ENCODE measurements around the gene SAMD3. TPM values are rescaled to one million over a fixed set of nuclear protein-coding genes. Genes with fewer than 3 reads are reported as not detected.

The SAMD3 gene
- total RNA-seq, 1 experiment from 2014 or later: not detected

DNA sequence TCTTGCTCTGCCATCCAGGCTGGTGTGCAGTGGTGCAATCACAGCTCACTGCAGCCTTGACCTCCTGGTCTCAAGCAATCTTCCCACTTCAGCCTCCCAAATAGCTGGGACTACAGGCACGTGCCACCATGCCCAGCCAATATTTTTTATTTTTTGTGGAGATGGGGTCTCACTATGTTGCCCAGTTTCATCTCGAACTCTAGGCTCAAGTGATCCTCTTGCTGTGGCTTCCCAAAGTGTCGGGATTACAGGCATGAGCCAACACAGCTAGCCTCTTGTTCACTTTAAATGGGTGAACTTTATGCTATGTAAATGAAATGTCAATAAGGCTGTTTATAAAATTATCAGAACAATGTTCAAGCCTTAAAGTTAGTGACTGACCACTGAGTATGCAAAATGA lies 37.1 kb downstream of the SAMD3 start:
- H3K27ac ChIP-seq (ENCODE audit: low read length): no peak overlapping the region
- POLR2A ChIA-PET: no interaction called here
- in situ Hi-C loops (cut with HindIII; ENCODE audit: low pct_unique_long_range_greater_than_20kb, low sequenced_read_pairs): no loop called here
- H3K9me3 ChIP-seq (ENCODE audit: control insufficient read depth, insufficient read depth, low read depth, low read length): no peaks in the 10 kb centered on the region; the same call in 1 of the 2 replicates
- TF ChIP-seq TCF7L2 (IDR thresholded peaks at IDR 0.05; ENCODE audit: low read depth, low read length) (no peak), POLR2AphosphoS5 (IDR thresholded peaks at IDR 0.05; ENCODE audit: low read depth, low read length) (no peak)
- TF ChIP-seq, protein P1, sequence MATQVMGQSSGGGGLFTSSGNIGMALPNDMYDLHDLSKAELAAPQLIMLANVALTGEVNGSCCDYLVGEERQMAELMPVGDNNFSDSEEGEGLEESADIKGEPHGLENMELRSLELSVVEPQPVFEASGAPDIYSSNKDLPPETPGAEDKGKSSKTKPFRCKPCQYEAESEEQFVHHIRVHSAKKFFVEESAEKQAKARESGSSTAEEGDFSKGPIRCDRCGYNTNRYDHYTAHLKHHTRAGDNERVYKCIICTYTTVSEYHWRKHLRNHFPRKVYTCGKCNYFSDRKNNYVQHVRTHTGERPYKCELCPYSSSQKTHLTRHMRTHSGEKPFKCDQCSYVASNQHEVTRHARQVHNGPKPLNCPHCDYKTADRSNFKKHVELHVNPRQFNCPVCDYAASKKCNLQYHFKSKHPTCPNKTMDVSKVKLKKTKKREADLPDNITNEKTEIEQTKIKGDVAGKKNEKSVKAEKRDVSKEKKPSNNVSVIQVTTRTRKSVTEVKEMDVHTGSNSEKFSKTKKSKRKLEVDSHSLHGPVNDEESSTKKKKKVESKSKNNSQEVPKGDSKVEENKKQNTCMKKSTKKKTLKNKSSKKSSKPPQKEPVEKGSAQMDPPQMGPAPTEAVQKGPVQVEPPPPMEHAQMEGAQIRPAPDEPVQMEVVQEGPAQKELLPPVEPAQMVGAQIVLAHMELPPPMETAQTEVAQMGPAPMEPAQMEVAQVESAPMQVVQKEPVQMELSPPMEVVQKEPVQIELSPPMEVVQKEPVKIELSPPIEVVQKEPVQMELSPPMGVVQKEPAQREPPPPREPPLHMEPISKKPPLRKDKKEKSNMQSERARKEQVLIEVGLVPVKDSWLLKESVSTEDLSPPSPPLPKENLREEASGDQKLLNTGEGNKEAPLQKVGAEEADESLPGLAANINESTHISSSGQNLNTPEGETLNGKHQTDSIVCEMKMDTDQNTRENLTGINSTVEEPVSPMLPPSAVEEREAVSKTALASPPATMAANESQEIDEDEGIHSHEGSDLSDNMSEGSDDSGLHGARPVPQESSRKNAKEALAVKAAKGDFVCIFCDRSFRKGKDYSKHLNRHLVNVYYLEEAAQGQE (IDR thresholded peaks at IDR 0.05; ENCODE audit: insufficient read depth in 1 of 2, low read depth in 2 of 2, low read length in 1 of 2): no peak
- TF ChIP-seq, protein P2, sequence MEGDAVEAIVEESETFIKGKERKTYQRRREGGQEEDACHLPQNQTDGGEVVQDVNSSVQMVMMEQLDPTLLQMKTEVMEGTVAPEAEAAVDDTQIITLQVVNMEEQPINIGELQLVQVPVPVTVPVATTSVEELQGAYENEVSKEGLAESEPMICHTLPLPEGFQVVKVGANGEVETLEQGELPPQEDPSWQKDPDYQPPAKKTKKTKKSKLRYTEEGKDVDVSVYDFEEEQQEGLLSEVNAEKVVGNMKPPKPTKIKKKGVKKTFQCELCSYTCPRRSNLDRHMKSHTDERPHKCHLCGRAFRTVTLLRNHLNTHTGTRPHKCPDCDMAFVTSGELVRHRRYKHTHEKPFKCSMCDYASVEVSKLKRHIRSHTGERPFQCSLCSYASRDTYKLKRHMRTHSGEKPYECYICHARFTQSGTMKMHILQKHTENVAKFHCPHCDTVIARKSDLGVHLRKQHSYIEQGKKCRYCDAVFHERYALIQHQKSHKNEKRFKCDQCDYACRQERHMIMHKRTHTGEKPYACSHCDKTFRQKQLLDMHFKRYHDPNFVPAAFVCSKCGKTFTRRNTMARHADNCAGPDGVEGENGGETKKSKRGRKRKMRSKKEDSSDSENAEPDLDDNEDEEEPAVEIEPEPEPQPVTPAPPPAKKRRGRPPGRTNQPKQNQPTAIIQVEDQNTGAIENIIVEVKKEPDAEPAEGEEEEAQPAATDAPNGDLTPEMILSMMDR (IDR thresholded peaks at IDR 0.05): no peak
- CTCF ChIA-PET: interaction anchor here (0.6 kb wide), 1 partner anchor 455 kb away, joined by 3 read pairs; no protein-coding TSS in a partner anchor
- H3K4me1 ChIP-seq (ENCODE audit: control insufficient read depth, insufficient read depth, low read length): no peaks in the 10 kb centered on the region
- ATAC-seq (no peak), DNase-seq (ENCODE audit: low read depth, low spot score) (no peak)
- intact Hi-C loops (cut with micrococcal nuclease; ENCODE audit: unreplicated experiment): no loop called here
- no peaks in the 10 kb centered on the region for H3K27me3 ChIP-seq (ENCODE audit: control insufficient read depth, insufficient read depth, low read length)
- no peak overlapping the region for H3K4me3 ChIP-seq (ENCODE audit: low read depth in 2 of 2, low read length in 2 of 2)
- no TSS peak for BruUV-seq (replicated peaks)
- H3K36me3 ChIP-seq (ENCODE audit: control insufficient read depth, insufficient read depth, low read length): no peaks in the 10 kb centered on the region

DNA sequence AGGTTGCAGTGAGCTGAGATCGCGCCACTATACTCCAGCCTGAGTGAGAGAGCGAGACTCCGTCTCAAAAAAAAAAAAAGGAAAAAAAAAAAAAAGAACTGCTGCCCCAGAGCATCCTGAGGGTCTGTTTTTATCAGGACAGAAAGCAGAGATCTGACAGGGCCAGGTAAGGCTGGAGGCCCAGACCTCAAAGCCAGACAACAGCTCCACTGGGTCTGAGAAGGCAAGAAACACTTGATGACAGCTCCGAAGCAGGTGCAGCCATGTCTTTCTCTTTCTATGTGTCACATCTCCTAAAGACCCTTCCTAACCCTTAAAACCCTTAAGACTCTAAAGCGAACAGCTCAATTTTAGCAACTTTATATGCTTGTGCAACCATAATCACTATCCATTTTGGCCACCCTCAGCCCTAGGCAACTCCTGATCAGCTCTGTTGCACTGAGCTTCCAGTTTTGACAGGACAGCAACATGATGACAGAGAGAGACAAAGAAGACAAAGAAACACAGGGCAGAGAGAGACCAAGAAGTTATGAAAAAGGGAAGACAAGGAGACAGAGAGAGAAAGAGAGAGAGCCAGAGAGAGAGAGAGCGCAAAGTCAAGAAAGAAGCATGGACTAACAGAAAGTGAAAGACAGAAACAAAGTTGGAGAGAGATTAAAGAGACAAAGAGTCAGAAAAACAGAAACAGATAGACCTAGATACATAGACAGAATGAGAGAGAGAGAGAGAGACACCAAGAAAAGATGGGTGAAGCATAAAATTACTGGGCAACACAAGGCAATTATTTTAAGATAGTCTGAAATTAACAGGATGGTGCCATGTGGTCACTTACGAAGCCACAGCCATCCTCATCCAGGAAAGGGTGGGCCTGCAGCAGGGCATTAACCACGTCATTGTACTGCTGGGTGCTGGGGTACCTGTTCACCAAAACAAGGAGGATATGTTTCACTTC lies 39.2 kb downstream of the SAMD3 start:
- no TSS peak for BruUV-seq (replicated peaks)
- no peaks in the 10 kb centered on the region for H3K36me3 ChIP-seq (ENCODE audit: control insufficient read depth, insufficient read depth, low read length)
- H3K27ac ChIP-seq (ENCODE audit: low read length): no peak overlapping the region
- DNase-seq (ENCODE audit: low read depth, low spot score) (no peak), ATAC-seq (no peak)
- POLR2A ChIA-PET: no interaction called here
- H3K4me1 ChIP-seq (ENCODE audit: control insufficient read depth, insufficient read depth, low read length): no peaks in the 10 kb centered on the region
- intact Hi-C loops (cut with micrococcal nuclease; ENCODE audit: unreplicated experiment): no loop called here
- CTCF ChIA-PET: no interaction called here
- no peaks in the 10 kb centered on the region; the same call in 1 of the 2 replicates for H3K9me3 ChIP-seq (ENCODE audit: control insufficient read depth, insufficient read depth, low read depth, low read length)
- in situ Hi-C loops (cut with HindIII; ENCODE audit: low pct_unique_long_range_greater_than_20kb, low sequenced_read_pairs): no loop called here
- H3K27me3 ChIP-seq (ENCODE audit: control insufficient read depth, insufficient read depth, low read length): no peaks in the 10 kb centered on the region
- TF ChIP-seq SIN3A (IDR thresholded peaks at IDR 0.05; ENCODE audit: borderline replicate concordance, insufficient read depth, low read depth, low read length): no peak
- no peak for TF ChIP-seq TCF7L2 (IDR thresholded peaks at IDR 0.05; ENCODE audit: low read depth, low read length)
- TF ChIP-seq, protein P2 (IDR thresholded peaks at IDR 0.05): no peak
- TF ChIP-seq, protein P1 (IDR thresholded peaks at IDR 0.05; ENCODE audit: insufficient read depth in 1 of 2, low read depth in 2 of 2, low read length in 1 of 2): no peak
- TF ChIP-seq POLR2AphosphoS5 (IDR thresholded peaks at IDR 0.05; ENCODE audit: low read depth, low read length): no peak
- 0 out of 4 replicates have a peak overlapping the region, but pooled peaks of 1 of the 2 experiments have one; percentile 1 for H3K4me3 ChIP-seq (ENCODE audit: low read depth in 2 of 2, low read length in 2 of 2)

Measured in Panc1 (cell line).